HG02938 (cell line): Measurements from ENCODE around the gene ANXA8.
"Not testable (repeated sequence)": the region's sequence is repeated elsewhere in the genome, so short reads cannot be mapped to it uniquely, and the experiment has no call there.

Experiments
- ATAC-seq: cut with Tn5 transposase; IDR thresholded peaks from one replicate; pipeline ENCODE4 v1.9.1; 2021; ENCODE audit warnings: mild to moderate bottlenecking, moderate library complexity; ENCODE audit not compliant: unreplicated experiment

The ANXA8 gene, protein sequence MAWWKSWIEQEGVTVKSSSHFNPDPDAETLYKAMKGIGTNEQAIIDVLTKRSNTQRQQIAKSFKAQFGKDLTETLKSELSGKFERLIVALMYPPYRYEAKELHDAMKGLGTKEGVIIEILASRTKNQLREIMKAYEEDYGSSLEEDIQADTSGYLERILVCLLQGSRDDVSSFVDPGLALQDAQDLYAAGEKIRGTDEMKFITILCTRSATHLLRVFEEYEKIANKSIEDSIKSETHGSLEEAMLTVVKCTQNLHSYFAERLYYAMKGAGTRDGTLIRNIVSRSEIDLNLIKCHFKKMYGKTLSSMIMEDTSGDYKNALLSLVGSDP

DNA sequence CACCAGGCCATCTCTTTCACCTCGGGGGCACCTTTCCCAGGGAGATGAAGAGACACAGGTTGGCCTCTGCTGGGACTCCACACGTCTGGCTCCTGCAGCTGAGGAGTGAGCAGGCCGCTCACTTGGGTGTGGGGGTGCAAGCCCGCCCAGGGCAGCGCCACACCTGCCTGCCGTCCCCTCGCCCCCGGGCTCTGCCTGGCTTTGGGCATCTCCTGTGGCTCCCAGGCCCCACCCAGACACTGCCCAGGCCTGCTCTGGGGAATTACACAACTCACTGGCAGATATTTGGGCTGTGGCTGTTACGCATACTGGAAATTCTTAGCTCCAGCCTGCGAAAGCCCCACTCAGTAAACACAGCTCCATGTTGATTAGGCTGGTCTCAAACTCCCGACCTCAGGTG is at the start of gene ANXA8:
ANXA8 (minus strand) TSS at position 193 of the 400 bp plus-strand sequence; CDS start at position 11, 182 bp downstream.
- not testable (repeated sequence) for ATAC-seq

DNA sequence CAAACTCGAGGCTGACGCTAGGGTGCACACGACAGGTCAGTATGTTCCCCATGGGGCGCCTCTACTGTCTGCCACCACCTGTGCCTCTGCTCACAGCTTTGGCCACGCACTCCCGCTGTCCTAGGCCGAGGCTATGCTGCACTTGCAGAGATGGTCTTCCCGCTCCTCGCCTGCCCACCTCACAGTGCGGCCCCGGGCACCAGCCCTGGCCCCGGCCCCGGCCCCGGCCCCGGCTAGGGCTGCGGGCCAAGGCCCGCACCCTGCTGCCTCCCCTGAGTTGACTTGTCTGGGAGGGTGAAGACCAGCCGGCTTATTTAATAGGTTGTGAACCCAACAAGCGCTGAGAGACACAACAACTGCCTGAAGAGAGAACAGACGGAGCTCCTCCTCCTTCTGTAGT is 39.6 kb upstream of the ANXA8 start, which contains the start of gene AGAP9:
AGAP9 (minus strand) TSS at position 164 of the 400 bp plus-strand sequence; CDS start at position 52, 112 bp downstream.
- ATAC-seq = not testable (repeated sequence)

DNA sequence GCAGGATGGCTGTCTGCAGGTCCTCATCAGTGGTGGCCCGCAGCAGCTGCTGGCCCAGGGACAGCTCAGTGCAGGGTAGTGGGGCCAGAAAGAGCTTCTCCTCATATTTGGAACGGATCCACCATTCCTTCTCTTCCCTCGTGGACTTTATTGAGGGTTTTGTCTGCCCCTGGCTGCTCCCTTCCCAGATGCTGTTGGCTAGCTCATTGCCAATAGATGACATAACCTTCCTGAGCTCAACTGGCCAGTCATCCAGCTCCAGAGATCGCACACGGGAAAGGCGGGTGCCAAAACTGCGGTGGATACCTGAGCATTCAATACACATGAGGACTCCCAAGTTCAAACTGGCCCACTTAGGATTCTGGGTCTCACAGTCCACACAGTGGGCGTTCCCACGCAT is 18.4 kb upstream of the ANXA8 start:
- not testable (repeated sequence) for ATAC-seq

DNA sequence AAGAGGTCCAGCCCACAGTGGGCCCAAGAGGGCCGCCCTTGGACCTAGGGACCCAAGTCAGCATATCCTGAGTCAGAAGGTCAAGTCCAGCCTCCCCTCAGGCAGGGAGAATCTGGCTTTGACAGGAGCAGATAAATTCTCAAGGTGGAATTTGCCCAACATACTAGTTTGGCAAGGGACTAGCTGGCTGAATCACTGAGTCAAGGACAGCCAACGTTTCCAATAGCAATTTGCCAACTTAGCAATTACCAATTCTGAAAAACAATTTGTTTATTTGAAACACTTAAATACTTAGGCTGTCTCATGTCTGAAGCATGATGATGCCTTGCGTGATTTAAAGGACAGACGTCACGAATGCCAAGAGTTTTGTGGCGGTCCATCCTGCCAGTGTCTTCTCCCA is 10.3 kb upstream of the ANXA8 start:
- ATAC-seq = not testable (repeated sequence)

DNA sequence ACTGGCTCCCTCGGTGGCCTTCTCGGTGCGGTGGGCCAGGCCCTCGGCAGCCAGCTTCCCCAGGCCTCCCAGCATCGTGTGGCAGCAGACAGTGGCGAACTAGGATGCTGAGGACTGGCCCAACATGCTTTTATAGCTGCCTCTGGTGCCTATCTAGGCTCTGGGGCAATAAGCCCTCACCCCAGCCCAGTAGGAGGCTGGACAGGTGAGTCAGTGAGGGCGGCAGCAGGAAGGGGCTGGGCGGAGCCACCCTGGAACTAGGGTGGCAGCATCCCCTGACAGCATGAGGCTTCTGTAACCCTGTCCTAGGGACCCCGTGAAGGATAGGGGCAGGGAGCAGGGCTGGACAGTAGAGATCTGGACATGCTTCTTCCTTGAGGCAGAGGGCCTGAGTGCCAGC is 7.7 kb upstream of the ANXA8 start, which contains the start of gene FAM25G:
FAM25G (minus strand) TSS at position 101 of the 400 bp plus-strand sequence; CDS start at position 75, 26 bp downstream.
- ATAC-seq = not testable (repeated sequence)

DNA sequence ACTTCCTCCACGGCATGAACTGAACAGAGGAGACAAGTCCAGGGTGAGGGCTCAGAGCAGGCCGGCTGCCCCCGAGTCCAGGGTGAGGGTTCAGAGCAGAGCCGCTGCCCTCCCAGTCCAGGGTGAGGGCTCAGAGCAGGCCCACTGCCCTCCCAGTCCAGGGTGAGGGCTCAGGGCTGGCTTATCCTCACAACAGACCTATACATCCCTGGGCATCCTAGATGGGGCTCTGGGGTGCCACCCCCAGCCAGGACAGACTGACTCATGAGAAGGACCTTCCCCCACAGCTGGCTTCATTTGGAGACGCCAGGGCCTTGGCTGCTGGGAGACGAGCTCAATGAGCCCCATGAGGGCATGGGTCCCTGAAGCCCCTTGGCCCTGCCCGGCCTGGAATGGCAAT is 5.7 kb upstream of the ANXA8 start:
- not testable (repeated sequence) for ATAC-seq

GRCh38 chr10:47485943-47486342 is 2.0 kb upstream of the ANXA8 start:
- ATAC-seq = not testable (repeated sequence)

DNA sequence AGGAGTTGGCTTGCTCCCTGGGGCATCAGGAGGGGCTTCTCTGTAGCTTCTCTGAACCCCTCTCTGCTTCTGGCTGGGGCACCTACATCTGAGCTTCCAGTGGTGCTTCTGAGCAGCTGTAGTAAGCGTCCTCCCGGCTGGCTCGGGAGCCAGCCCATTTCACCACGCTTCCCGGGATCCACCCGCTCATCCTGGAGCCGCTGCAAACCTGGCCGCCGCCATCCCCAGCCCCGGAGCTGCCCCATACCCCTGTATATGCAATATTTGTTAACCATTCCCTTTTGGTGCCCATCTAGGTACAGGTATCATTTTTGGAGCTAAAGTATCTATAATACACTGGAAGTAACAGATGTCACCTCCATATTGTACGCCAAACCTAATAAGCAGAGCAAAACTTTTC is 871 bp upstream of the ANXA8 start:
- ATAC-seq = not testable (repeated sequence)

DNA sequence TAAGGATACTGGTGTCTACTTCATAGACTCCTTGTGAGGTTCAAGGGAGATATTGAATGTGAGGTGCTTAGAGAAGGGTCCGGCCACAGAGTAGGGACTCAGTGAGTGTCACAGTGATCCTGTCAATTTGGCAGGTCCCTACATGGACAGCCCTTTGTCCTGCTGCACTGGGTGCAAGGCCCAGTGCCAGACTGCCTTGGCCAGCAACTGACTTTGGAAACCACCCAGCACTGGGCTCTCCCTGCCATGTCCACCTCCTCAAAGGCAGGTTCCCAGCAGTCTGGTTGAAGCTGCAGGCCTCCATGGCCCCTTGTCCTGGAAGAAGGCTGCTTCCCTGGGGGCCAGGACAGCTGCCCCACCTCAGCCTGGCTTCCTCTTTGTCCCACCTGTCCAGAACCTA is 1.5 kb downstream of the ANXA8 start:
- ATAC-seq = not testable (repeated sequence)

DNA sequence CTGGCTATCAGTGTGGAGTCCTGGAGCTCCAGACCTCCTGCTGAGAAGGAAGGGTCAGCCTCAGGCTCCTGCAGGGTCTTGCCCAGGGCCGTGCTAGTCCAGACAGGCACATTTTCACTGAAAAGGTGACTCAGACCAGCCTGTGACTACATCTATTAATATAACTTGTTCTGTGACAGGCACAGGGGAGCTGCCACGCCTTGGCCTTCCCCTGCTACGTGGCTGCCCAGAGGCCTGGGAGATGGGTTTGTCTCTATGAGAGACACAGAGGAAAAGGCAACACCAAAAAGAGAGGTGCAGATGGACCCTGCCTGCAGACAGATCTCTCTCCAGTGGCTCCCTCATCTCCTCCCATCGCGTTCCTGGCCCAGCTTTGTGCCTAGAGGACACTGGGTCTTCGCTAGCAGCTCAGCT is 2.1 kb downstream of the ANXA8 start:
- not testable (repeated sequence) for ATAC-seq

DNA sequence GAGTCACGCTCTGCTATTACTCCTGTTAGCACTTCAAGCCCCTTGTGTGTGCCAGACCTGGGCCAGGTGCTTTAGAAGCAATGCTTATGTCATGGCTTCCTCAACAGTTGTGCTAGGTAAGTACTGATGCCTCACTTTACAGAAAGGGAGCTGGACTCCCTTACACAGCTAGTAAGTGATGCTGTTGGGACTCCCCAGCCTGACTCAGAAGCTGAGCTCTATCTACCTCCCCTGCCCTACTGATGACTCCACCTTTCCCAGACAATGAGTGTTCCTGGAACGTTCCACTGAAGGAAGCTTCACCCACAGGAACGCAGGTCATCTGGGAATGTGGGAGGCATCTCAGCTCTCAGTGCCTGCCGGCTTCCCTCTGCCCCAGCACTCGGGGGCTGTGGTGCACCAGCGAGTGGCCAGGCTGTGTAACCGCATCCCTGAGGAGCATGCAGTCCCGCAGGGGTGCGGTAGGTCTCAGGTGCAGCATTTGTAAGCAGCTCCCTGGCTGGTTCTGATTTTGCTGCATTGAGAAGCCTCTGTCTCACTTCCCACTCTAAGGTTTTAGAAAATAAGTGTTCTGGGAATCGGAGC is 2.6 kb downstream of the ANXA8 start:
- ATAC-seq = not testable (repeated sequence)

- not testable (repeated sequence) for ATAC-seq
Observed at GRCh38 chr10:47480133-47480532, 3.8 kb downstream of the ANXA8 start.

- not testable (repeated sequence) for ATAC-seq
Observed at GRCh38 chr10:47478114-47478513, 5.8 kb downstream of the ANXA8 start.

- not testable (repeated sequence) for ATAC-seq
Observed at GRCh38 chr10:47477078-47477477, 6.8 kb downstream of the ANXA8 start.

DNA sequence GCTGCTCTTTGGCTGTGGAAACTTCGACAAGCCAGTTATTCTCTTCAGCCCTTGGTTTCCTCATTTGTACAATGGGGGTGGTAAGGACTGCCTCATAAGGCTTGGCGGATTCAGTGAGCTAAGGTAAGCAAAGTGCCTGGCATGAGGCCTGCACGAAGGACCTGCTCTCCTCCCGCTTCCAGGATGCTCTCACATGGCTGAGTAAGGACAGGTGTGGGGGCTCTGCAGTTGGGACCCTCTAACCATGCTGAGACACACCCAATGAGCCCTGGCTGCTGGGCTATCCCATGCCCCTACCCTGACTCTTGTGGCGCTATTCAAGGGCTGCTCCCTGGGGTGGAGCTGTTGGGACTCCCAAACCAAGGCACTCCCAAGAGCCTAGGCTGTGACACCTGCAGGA is 8.8 kb downstream of the ANXA8 start:
- ATAC-seq = not testable (repeated sequence)

DNA sequence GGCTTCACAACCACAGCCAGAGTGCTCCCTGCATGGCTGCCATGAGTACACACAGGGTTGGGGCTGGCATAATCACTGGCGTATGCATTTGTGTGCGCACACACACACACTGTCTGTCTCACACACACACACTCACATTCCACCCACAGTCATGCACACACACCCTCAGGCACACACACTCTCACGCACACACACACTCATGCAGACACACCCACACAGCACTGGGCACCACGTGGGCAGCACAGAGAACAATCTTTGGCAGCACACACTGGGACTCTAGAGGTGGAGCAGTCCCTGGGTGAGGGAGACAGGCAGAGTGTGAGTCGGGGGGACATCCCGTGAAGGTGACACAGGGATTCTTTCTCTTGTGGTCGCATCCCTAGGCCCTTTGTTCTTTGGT is 10.4 kb downstream of the ANXA8 start:
- ATAC-seq = not testable (repeated sequence)

- ATAC-seq = not testable (repeated sequence)
Observed at GRCh38 chr10:47472647-47473046, 11.3 kb downstream of the ANXA8 start.

DNA sequence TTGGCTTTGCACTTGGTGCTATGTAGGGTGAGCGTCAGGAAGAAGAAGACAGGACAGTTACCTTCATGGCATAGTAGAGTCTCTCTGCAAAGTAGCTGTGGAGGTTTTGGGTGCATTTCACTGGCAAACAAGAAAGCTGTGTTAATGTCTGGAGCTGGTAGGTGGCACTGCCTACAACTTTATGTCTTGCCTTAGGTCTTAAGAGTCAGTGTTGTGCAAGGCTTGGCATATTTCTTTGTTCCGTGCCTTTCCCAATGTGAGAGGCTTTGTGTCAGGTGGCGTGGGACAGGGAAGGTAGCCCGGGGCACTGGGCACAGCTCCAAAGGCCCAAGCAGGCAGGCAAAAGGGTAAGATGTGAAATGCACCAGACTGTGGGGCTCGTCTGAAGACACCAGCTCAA is 11.8 kb downstream of the ANXA8 start:
- ATAC-seq = not testable (repeated sequence)

DNA sequence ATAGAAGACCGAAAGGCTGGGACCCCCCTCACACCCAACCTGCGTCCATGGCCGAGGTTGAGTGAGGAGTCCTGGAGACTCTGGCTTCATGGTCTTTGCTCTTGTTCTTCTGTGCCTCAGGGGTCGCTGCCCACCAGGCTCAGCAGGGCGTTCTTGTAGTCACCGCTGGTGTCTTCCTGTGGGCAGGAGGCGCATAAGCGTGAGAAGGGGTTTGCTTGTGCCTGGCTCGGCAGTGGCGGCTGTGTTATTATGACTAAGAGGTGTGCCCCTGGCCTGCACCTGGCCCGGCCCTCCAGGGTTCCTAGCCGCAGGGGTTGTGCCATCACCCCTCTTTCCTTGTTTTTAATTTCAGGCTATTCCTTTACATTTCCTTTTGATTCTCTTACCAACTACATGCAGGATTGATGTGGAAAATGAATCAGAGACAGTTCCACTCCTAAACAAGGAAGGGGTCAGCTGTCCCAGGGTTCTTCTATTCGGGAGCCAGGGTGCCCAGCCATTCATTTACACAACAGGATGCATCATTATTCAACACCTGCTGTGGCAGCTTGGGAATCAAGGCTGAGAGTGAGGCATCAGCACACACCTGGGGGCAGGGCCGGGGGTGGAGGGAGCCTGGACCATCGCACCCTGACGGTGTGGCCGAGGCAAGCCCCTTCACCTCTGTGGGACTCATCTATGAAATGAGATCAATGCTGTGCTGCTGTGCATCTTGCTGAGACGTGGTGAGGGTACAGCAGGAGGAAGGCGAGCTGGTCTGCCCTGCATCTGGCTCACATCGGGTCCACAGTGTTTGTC is 15.0 kb downstream of the ANXA8 start:
- ATAC-seq = not testable (repeated sequence)

DNA sequence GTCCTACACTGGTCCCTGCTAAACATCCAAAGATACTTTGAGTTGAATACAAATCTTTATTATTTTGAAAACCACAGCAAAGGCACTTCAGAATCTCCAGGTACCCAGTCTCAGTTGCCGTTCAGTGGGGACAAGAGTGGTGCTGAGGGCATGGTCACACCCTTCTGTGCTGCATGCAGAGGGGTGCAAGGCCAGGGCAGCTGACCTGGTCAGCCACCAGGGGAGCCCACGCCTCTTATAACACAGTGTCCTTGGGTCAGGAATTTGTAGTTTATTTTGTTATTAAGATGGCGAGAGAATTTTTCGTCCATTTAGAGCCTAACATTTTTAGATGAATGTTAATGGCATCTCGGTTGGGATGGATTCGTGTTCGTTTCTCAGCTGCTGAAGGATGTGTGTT is 16.0 kb downstream of the ANXA8 start:
- ATAC-seq = not testable (repeated sequence)

GRCh38 chr10:47467458-47467857 is 16.5 kb downstream of the ANXA8 start:
- not testable (repeated sequence) for ATAC-seq
